H4 (cell line): ENCODE results near the gene DCAF6. TPM values are rescaled to one million over a fixed set of nuclear protein-coding genes. Genes with fewer than 3 reads are reported as not detected.
"Not testable (repeated sequence)": the region's sequence is repeated elsewhere in the genome, so short reads cannot be mapped to it uniquely, and the experiment has no call there.

Source experiments
- DNase-seq: peaks from one replicate; pipeline ENCODE4 v3.0.0-alpha.2; 2015; ENCODE audit warnings: low spot score
- total RNA-seq: library from RNA; depleted of rRNA; stranded (reverse); fragments of >200 nt; shearing (Covaris generic); gene quantifications from 2 replicates; pipeline ENCODE4 v1.2.3, GENCODE V29; 2014; rRNA removed

DCAF6 gene
- total RNA-seq: 17.7 and 27.0 TPM in 2 replicates

GRCh38 chr1:167936068-167936929, at the start of gene DCAF6:
DCAF6 (plus strand) TSS chr1:167936683; CDS start chr1:167936912, 229 bp downstream.
- peak; percentile 97 for DNase-seq

- not testable (repeated sequence) for DNase-seq
Observed at GRCh38 chr1:167887187-167887586, 49.3 kb upstream of the DCAF6 start.

- DNase-seq: no peak
Observed at GRCh38 chr1:167890400-167890799, 46.1 kb upstream of the DCAF6 start.

- no peak for DNase-seq
Observed at GRCh38 chr1:167893798-167894197, 42.7 kb upstream of the DCAF6 start.

- DNase-seq: no peak
Observed at GRCh38 chr1:167898578-167899222, 37.8 kb upstream of the DCAF6 start.

- no peak for DNase-seq
Observed at GRCh38 chr1:167899253-167899681, 37.2 kb upstream of the DCAF6 start.

GRCh38 chr1:167900907-167901306, 35.6 kb upstream of the DCAF6 start:
- no peak for DNase-seq

GRCh38 chr1:167904652-167905130, 31.8 kb upstream of the DCAF6 start:
- DNase-seq: peak; percentile 16

- no peak for DNase-seq
Observed at GRCh38 chr1:167905182-167905581, 31.3 kb upstream of the DCAF6 start.

GRCh38 chr1:167905671-167906070, 30.8 kb upstream of the DCAF6 start:
- DNase-seq: no peak

- DNase-seq: no peak
Observed at GRCh38 chr1:167909691-167910180, 26.7 kb upstream of the DCAF6 start.

- DNase-seq: no peak
Observed at GRCh38 chr1:167910530-167910929, 26.0 kb upstream of the DCAF6 start.

- no peak for DNase-seq
Observed at GRCh38 chr1:167911413-167911812, 25.1 kb upstream of the DCAF6 start.

- no peak for DNase-seq
Observed at GRCh38 chr1:167912294-167912693, 24.2 kb upstream of the DCAF6 start.

GRCh38 chr1:167913895-167914496, 22.5 kb upstream of the DCAF6 start, which contains the start of gene ADCY10:
ADCY10 (minus strand) TSS chr1:167914134; CDS start chr1:167905140, 8,994 bp downstream.
- no peak for DNase-seq

GRCh38 chr1:167915569-167915968, 20.9 kb upstream of the DCAF6 start:
- DNase-seq: no peak

- DNase-seq: no peak
Observed at GRCh38 chr1:167916766-167917511, 19.5 kb upstream of the DCAF6 start.

- no peak for DNase-seq
Observed at GRCh38 chr1:167922023-167922422, 14.5 kb upstream of the DCAF6 start.

- no peak for DNase-seq
Observed at GRCh38 chr1:167922611-167923074, 13.8 kb upstream of the DCAF6 start.

- DNase-seq: no peak
Observed at GRCh38 chr1:167923324-167924056, 13.0 kb upstream of the DCAF6 start.

- no peak for DNase-seq
Observed at GRCh38 chr1:167924102-167924501, 12.4 kb upstream of the DCAF6 start.
